Measurements from ENCODE around the gene ST6GALNAC5.

Gene ST6GALNAC5

GRCh38 chr1:77051425-77051824 is 184.1 kb downstream of the ST6GALNAC5 start:
- TF ChIP-seq EZH2 (optimal IDR thresholded peaks at IDR 0.05; ENCODE audit: low read depth, low read length) (no peak), EZH2phosphoT487 (IDR thresholded peaks at IDR 0.05; ENCODE audit: low read length) (no peak), CTCF (IDR thresholded peaks at IDR 0.05; ENCODE audit: low read length) (no peak)
- no peaks in the 10 kb centered on the region for H3K4me1 ChIP-seq (ENCODE audit: low read length)
- no peaks in the 10 kb centered on the region for H3K79me2 ChIP-seq (ENCODE audit: low read length)
- no peaks in the 10 kb centered on the region for H3K27me3 ChIP-seq (replicated peaks; ENCODE audit: insufficient read depth, low read length)
- DNase-seq = no peak
- no peak overlapping the region for H3K9ac ChIP-seq (ENCODE audit: low read length)
- no peak overlapping the region for H2AFZ ChIP-seq (ENCODE audit: low read length)
- no peaks in the 10 kb centered on the region for H3F3A ChIP-seq (ENCODE audit: insufficient read depth, low read length)
- no peaks in the 10 kb centered on the region for H3K9me3 ChIP-seq (replicated peaks; ENCODE audit: insufficient read depth, low read length)
- H4K20me1 ChIP-seq (ENCODE audit: insufficient read depth, low read length) = no peaks in the 10 kb centered on the region
- H3K4me3 ChIP-seq (ENCODE audit: low read length) = no peak overlapping the region
- H3K27ac ChIP-seq (ENCODE audit: low read length) = no peak overlapping the region
- no peak overlapping the region for H3K4me2 ChIP-seq (ENCODE audit: low read depth, low read length)
- no peaks in the 10 kb centered on the region for H3K36me3 ChIP-seq (replicated peaks; ENCODE audit: insufficient read depth, low read length)
- no peaks in the 10 kb centered on the region for H3K9me2 ChIP-seq (replicated peaks; ENCODE audit: insufficient read depth, low read length)

DNA sequence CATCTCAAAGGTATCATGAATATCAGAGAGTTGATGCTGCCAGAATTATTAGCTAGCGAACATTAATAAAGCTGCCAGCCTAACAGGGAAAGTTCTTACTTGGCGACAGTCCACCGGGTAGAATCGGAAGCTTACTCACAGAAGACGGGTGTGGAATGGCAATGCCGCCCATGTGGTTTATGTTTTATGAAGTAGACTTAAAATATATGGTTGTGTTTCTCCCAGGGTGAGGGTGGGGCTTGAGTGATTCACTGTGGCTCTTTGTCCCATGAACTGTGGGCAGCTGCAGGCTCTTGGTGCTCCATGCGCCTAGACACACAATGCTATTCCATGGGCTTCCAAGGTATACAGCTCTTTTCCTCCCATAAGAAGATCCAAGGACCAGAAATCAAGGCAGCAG is 189.2 kb downstream of the ST6GALNAC5 start:
- H3K27me3 ChIP-seq (replicated peaks; ENCODE audit: insufficient read depth, low read length) = no peaks in the 10 kb centered on the region

GRCh38 chr1:77057994-77058585 is 190.8 kb downstream of the ST6GALNAC5 start:
- no peaks in the 10 kb centered on the region for H3K27me3 ChIP-seq (replicated peaks; ENCODE audit: insufficient read depth, low read length)
- H2AFZ ChIP-seq (ENCODE audit: low read length) = no peak overlapping the region
- H3K4me2 ChIP-seq (ENCODE audit: low read depth, low read length) = no peak overlapping the region
- no peaks in the 10 kb centered on the region for H3K9me2 ChIP-seq (replicated peaks; ENCODE audit: insufficient read depth, low read length)
- TF ChIP-seq CTCF (IDR thresholded peaks at IDR 0.05; ENCODE audit: low read length) = no peak
- no peak for TF ChIP-seq EZH2 (optimal IDR thresholded peaks at IDR 0.05; ENCODE audit: low read depth, low read length)
- TF ChIP-seq EZH2phosphoT487 (IDR thresholded peaks at IDR 0.05; ENCODE audit: low read length) = no peak
- H3K4me1 ChIP-seq (ENCODE audit: low read length) = no peaks in the 10 kb centered on the region
- H4K20me1 ChIP-seq (ENCODE audit: insufficient read depth, low read length) = no peaks in the 10 kb centered on the region
- H3K4me3 ChIP-seq (ENCODE audit: low read length) = no peak overlapping the region
- no peak overlapping the region for H3K9ac ChIP-seq (ENCODE audit: low read length)
- no peaks in the 10 kb centered on the region for H3F3A ChIP-seq (ENCODE audit: insufficient read depth, low read length)
- H3K9me3 ChIP-seq (replicated peaks; ENCODE audit: insufficient read depth, low read length) = no peaks in the 10 kb centered on the region
- H3K79me2 ChIP-seq (ENCODE audit: low read length) = no peaks in the 10 kb centered on the region
- no peak for DNase-seq
- no peaks in the 10 kb centered on the region for H3K36me3 ChIP-seq (replicated peaks; ENCODE audit: insufficient read depth, low read length)
- H3K27ac ChIP-seq (ENCODE audit: low read length) = no peak overlapping the region

More for the DNA sequence above, 189.2 kb downstream of the ST6GALNAC5 start:
- Histone ChIP-seq H3K9ac (ENCODE audit: low read length) (no peak overlapping the region), H3K9me3 (replicated peaks; ENCODE audit: insufficient read depth, low read length) (no peaks in the 10 kb centered on the region), H3K79me2 (ENCODE audit: low read length) (no peaks in the 10 kb centered on the region), H4K20me1 (ENCODE audit: insufficient read depth, low read length) (no peaks in the 10 kb centered on the region), H3K4me2 (ENCODE audit: low read depth, low read length) (no peak overlapping the region), H3F3A (ENCODE audit: insufficient read depth, low read length) (no peaks in the 10 kb centered on the region), H2AFZ (ENCODE audit: low read length) (no peak overlapping the region), H3K27ac (ENCODE audit: low read length) (no peak overlapping the region), H3K4me3 (ENCODE audit: low read length) (no peak overlapping the region), H3K4me1 (ENCODE audit: low read length) (no peaks in the 10 kb centered on the region), H3K9me2 (replicated peaks; ENCODE audit: insufficient read depth, low read length) (no peaks in the 10 kb centered on the region), H3K36me3 (replicated peaks; ENCODE audit: insufficient read depth, low read length) (no peaks in the 10 kb centered on the region)
- no peak for DNase-seq
- no peak for TF ChIP-seq EZH2 (optimal IDR thresholded peaks at IDR 0.05; ENCODE audit: low read depth, low read length)
- no peak for TF ChIP-seq EZH2phosphoT487 (IDR thresholded peaks at IDR 0.05; ENCODE audit: low read length)
- no peak for TF ChIP-seq CTCF (IDR thresholded peaks at IDR 0.05; ENCODE audit: low read length)

Measured in MM.1S (cell line).